Measurements from ENCODE around the gene KCNE4. TPM values are rescaled to one million over a fixed set of nuclear protein-coding genes. Genes with fewer than 3 reads are reported as not detected.

KCNE4 gene
- total RNA-seq, 1 experiment from 2014 or later, result not detected

DNA sequence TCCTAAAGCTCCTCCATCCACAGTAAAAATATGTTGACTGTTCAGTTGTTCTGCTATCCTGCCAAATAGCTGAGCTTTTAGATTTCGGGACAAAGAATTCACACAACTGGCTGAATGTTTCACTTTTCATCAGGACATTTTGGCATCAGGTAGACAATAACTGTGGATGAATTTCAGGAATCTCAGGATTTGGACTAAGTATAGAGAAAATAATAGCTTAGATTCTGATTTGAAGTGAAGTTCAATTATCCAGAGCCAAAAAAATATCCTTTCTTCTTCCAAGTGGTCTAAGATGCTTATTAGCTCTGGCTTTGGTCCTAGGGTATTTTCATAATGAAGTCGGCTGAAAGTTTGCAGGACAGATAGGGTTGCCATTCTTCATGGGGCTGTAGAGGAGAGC, 16.1 kb downstream of the KCNE4 start:
- peaks cover 9% of the 10 kb centered on the region for H3K27me3 Mint-ChIP-seq (ENCODE audit: unreplicated experiment)
- H3K36me3 Mint-ChIP-seq (ENCODE audit: insufficient read depth, unreplicated experiment), result no peaks in the 10 kb centered on the region
- BruUV-seq (replicated peaks), result no TSS peak
- no peaks in the 10 kb centered on the region for H3K4me1 Mint-ChIP-seq (ENCODE audit: low read depth, unreplicated experiment)
- H3K9me3 Mint-ChIP-seq (ENCODE audit: low read depth, unreplicated experiment), result no peaks in the 10 kb centered on the region
- TF ChIP-seq, protein P1, sequence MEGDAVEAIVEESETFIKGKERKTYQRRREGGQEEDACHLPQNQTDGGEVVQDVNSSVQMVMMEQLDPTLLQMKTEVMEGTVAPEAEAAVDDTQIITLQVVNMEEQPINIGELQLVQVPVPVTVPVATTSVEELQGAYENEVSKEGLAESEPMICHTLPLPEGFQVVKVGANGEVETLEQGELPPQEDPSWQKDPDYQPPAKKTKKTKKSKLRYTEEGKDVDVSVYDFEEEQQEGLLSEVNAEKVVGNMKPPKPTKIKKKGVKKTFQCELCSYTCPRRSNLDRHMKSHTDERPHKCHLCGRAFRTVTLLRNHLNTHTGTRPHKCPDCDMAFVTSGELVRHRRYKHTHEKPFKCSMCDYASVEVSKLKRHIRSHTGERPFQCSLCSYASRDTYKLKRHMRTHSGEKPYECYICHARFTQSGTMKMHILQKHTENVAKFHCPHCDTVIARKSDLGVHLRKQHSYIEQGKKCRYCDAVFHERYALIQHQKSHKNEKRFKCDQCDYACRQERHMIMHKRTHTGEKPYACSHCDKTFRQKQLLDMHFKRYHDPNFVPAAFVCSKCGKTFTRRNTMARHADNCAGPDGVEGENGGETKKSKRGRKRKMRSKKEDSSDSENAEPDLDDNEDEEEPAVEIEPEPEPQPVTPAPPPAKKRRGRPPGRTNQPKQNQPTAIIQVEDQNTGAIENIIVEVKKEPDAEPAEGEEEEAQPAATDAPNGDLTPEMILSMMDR (IDR thresholded peaks at IDR 0.05; ENCODE audit: unreplicated experiment), result no peak
- H3K27ac Mint-ChIP-seq (ENCODE audit: unreplicated experiment), result no peak overlapping the region
- H3K4me3 Mint-ChIP-seq (ENCODE audit: low read depth, unreplicated experiment), result no peak overlapping the region
- no peak for DNase-seq
- intact Hi-C loops (cut with micrococcal nuclease; ENCODE audit: unreplicated experiment), result no loop called here
- CTCF ChIA-PET, result no interaction called here

DNA sequence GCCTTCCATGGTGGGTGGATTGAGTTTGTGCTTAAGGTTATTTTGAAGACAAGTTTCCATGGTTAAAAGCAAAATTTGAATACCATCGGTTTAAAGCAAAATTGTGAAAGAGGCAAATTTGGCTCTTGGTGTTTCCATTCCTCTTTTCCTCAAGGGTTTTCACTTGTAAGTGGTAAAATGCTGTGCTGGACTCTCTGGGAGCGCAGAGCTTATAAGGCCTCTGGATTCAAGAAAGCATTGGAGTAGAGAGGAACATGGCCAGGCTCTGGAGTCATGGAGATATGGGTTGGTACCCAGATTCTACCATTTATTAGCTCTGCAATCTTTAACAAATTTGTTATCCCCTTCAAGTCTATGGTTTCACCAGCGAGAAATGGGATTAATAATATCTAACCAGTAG, 17.5 kb downstream of the KCNE4 start:
- TF ChIP-seq, protein P1 (IDR thresholded peaks at IDR 0.05; ENCODE audit: unreplicated experiment), result no peak
- no peak for DNase-seq
- BruUV-seq (replicated peaks), result no TSS peak
- Mint-ChIP-seq H3K9me3 (ENCODE audit: low read depth, unreplicated experiment) (no peaks in the 10 kb centered on the region), H3K36me3 (ENCODE audit: insufficient read depth, unreplicated experiment) (no peaks in the 10 kb centered on the region), H3K4me3 (ENCODE audit: low read depth, unreplicated experiment) (no peak overlapping the region), H3K27ac (ENCODE audit: unreplicated experiment) (no peak overlapping the region), H3K4me1 (ENCODE audit: low read depth, unreplicated experiment) (no peaks in the 10 kb centered on the region), H3K27me3 (ENCODE audit: unreplicated experiment) (no peaks in the 10 kb centered on the region)
- intact Hi-C loops (cut with micrococcal nuclease; ENCODE audit: unreplicated experiment), result no loop called here
- CTCF ChIA-PET, result no interaction called here

DNA sequence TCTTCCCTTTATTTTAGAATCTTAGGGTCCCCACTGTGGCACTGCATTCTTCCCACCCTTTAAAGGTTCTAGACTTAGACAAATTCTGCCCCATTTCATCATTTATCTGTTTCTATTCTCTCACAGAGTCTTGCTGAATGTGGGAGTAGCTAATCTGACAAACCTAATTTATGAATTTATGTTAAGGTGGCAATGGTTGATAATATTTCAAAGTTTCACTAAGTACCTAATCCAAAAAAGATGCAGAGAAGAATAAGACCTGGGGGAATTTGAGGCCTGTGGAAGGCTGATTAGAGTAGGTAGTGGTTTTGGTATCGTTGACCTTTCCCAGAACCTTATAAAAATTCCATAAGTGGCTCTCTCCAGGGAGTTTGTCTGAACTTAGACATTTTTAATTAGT, 18.0 kb downstream of the KCNE4 start:
- H3K4me3 Mint-ChIP-seq (ENCODE audit: low read depth, unreplicated experiment), result no peak overlapping the region
- intact Hi-C loops (cut with micrococcal nuclease; ENCODE audit: unreplicated experiment), result no loop called here
- H3K9me3 Mint-ChIP-seq (ENCODE audit: low read depth, unreplicated experiment), result no peaks in the 10 kb centered on the region
- H3K27ac Mint-ChIP-seq (ENCODE audit: unreplicated experiment), result no peak overlapping the region
- H3K27me3 Mint-ChIP-seq (ENCODE audit: unreplicated experiment), result no peaks in the 10 kb centered on the region
- no TSS peak for BruUV-seq (replicated peaks)
- H3K4me1 Mint-ChIP-seq (ENCODE audit: low read depth, unreplicated experiment), result no peaks in the 10 kb centered on the region
- CTCF ChIA-PET, result interaction anchor here (0.7 kb wide), 1 partner anchor 733 kb away, joined by 3 read pairs; no protein-coding TSS in a partner anchor
- DNase-seq, result no peak
- no peaks in the 10 kb centered on the region for H3K36me3 Mint-ChIP-seq (ENCODE audit: insufficient read depth, unreplicated experiment)
- TF ChIP-seq, protein P1 (IDR thresholded peaks at IDR 0.05; ENCODE audit: unreplicated experiment), result no peak

DNA sequence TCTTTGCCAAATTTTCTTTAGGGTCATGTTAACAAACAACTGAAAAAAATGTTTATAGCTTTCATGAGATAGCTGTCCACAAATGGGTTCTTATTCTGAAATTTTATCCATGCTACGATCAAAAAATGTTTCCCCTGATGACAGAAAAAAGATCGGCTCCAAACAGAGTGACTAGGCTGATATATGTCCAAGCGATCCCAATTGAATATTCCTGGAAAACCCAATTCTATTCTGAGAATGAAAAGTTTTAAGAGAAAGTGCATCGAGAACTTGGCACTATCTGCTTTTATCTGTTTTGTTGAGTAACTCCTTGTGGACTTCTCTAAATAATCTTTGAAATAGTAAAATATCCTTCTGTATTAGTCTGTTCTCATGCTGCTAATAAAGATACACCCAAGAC, 19.1 kb downstream of the KCNE4 start:
- Mint-ChIP-seq H3K9me3 (ENCODE audit: low read depth, unreplicated experiment) (peaks cover 4% of the 10 kb centered on the region), H3K27me3 (ENCODE audit: unreplicated experiment) (no peaks in the 10 kb centered on the region), H3K27ac (ENCODE audit: unreplicated experiment) (no peak overlapping the region), H3K4me1 (ENCODE audit: low read depth, unreplicated experiment) (no peaks in the 10 kb centered on the region), H3K36me3 (ENCODE audit: insufficient read depth, unreplicated experiment) (no peaks in the 10 kb centered on the region), H3K4me3 (ENCODE audit: low read depth, unreplicated experiment) (no peak overlapping the region)
- BruUV-seq (replicated peaks), result no TSS peak
- DNase-seq, result no peak
- TF ChIP-seq, protein P1 (IDR thresholded peaks at IDR 0.05; ENCODE audit: unreplicated experiment), result no peak
- intact Hi-C loops (cut with micrococcal nuclease; ENCODE audit: unreplicated experiment), result no loop called here
- CTCF ChIA-PET, result no interaction called here

Data from Calu3 (cell line).